ENCODE measurements around the gene PRKAG2. TPM values are rescaled to one million over a fixed set of nuclear protein-coding genes. Genes with fewer than 3 reads are reported as not detected.

Gene PRKAG2
- total RNA-seq, 1 donor from 2014 or later: 130 TPM

- H3K36me3 ChIP-seq: no peaks in the 10 kb centered on the region
- H3K4me3 ChIP-seq: no peak overlapping the region
- no peak for TF ChIP-seq CTCF (IDR thresholded peaks at IDR 0.05; ENCODE audit: borderline replicate concordance)
- intact Hi-C loops (cut with micrococcal nuclease): no loop called here
- no peaks in the 10 kb centered on the region for H3K27me3 ChIP-seq (ENCODE audit: low read depth)
- no peak overlapping the region for H3K27ac ChIP-seq (replicated peaks)
- DNase-seq: no peak
- no peaks in the 10 kb centered on the region for H3K9me3 ChIP-seq (replicated peaks)
- peaks cover 9% of the 10 kb centered on the region for H3K4me1 ChIP-seq
These were observed 66.3 kb downstream of the PRKAG2 start for GRCh38 chr7:151810441-151811232.

GRCh38 chr7:151809864-151810170 is 67.1 kb downstream of the PRKAG2 start:
- H3K9me3 ChIP-seq (replicated peaks): no peaks in the 10 kb centered on the region
- H3K36me3 ChIP-seq: no peaks in the 10 kb centered on the region
- H3K4me1 ChIP-seq: peaks cover 9% of the 10 kb centered on the region
- no peak overlapping the region for H3K4me3 ChIP-seq
- H3K27ac ChIP-seq (replicated peaks): no peak overlapping the region
- intact Hi-C loops (cut with micrococcal nuclease): no loop called here
- no peak for TF ChIP-seq CTCF (IDR thresholded peaks at IDR 0.05; ENCODE audit: borderline replicate concordance)
- H3K27me3 ChIP-seq (ENCODE audit: low read depth): no peaks in the 10 kb centered on the region
- no peak for DNase-seq

GRCh38 chr7:151809146-151809863 is 67.6 kb downstream of the PRKAG2 start:
- TF ChIP-seq CTCF (IDR thresholded peaks at IDR 0.05; ENCODE audit: borderline replicate concordance): no peak
- intact Hi-C loops (cut with micrococcal nuclease): no loop called here
- no peak for DNase-seq
- H3K4me3 ChIP-seq: no peak overlapping the region
- H3K9me3 ChIP-seq (replicated peaks): no peaks in the 10 kb centered on the region
- no peaks in the 10 kb centered on the region for H3K27me3 ChIP-seq (ENCODE audit: low read depth)
- H3K27ac ChIP-seq (replicated peaks): no peak overlapping the region
- no peaks in the 10 kb centered on the region for H3K36me3 ChIP-seq
- peaks cover 9% of the 10 kb centered on the region for H3K4me1 ChIP-seq

GRCh38 chr7:151808400-151809145 is 68.3 kb downstream of the PRKAG2 start:
- intact Hi-C loops (cut with micrococcal nuclease): no loop called here
- H3K4me1 ChIP-seq: peaks cover 9% of the 10 kb centered on the region

More at GRCh38 chr7:151808400-151809145, 68.3 kb downstream of the PRKAG2 start:
- TF ChIP-seq CTCF (IDR thresholded peaks at IDR 0.05; ENCODE audit: borderline replicate concordance): no peak
- H3K36me3 ChIP-seq: no peaks in the 10 kb centered on the region
- no peak overlapping the region for H3K4me3 ChIP-seq
- no peaks in the 10 kb centered on the region for H3K27me3 ChIP-seq (ENCODE audit: low read depth)
- DNase-seq: no peak
- no peaks in the 10 kb centered on the region for H3K9me3 ChIP-seq (replicated peaks)
- H3K27ac ChIP-seq (replicated peaks): no peak overlapping the region
